ENCODE data around the gene MARVELD3.

- TF ChIP-seq POLR2AphosphoS5 (IDR thresholded peaks at IDR 0.05; ENCODE audit: control insufficient read depth, insufficient read depth, low read depth, low read length) (no peak), EP300 (IDR thresholded peaks at IDR 0.05; ENCODE audit: low read length) (no peak), ZFX (CRISPR knock-in tag; IDR thresholded peaks at IDR 0.05) (no peak), ETV6 (IDR thresholded peaks at IDR 0.05; ENCODE audit: borderline replicate concordance in 1 of 2, low read depth in 2 of 2, low read length in 1 of 2) (no peak), ETV6 (CRISPR knock-in tag; IDR thresholded peaks at IDR 0.05; ENCODE audit: borderline replicate concordance) (no peak), USF1 (CRISPR knock-in tag; IDR thresholded peaks at IDR 0.05) (no peak), ZNF23 (CRISPR knock-in tag; IDR thresholded peaks at IDR 0.05) (no peak), ZNF217 (CRISPR knock-in tag; IDR thresholded peaks at IDR 0.05) (no peak), EZH2 (IDR thresholded peaks at IDR 0.05; ENCODE audit: borderline replicate concordance, low read depth, low read length) (no peak), USF2 (CRISPR knock-in tag; IDR thresholded peaks at IDR 0.05) (no peak), NFE2L1 (tag; IDR thresholded peaks at IDR 0.05; ENCODE audit: borderline replicate concordance, low read depth) (no peak), ZKSCAN8 (CRISPR knock-in tag; IDR thresholded peaks at IDR 0.05) (no peak), BRD4 (IDR thresholded peaks at IDR 0.05) (no peak), U2AF2 (optimal IDR thresholded peaks at IDR 0.05; ENCODE audit: low read depth, low read length) (no peak)
These were observed 31.9 kb upstream of the MARVELD3 start for GRCh38 chr16:71594000-71594646.
